K562 (cell line): Measurements from ENCODE around the gene OTULINL. TPM values are rescaled to one million over a fixed set of nuclear protein-coding genes. Genes with fewer than 3 reads are reported as not detected.

ENCODE experiments used
- ATAC-seq: fragments of 200-7000 bp; cut with Tn5 transposase; 3 replicates; pipeline ENCODE4 v1.9.1; 2020; ENCODE audit warnings: moderate library complexity
- BruUV-seq: library from RNA; stranded (reverse); fragments of 400-500 nt; replicated peaks from 2 replicates; lab custom pipeline; 2021; lab: Mats Ljungman, UMichigan
- CTCF ChIA-PET: fragments of 300-600 bp; formaldehyde crosslinking; extraction: SDS; loops from one replicate; lab custom pipeline; 2021; ENCODE audit warnings: low intra/inter-chr PET ratio; lab: Yijun Ruan, JAX
- POLR2A ChIA-PET: fragments of 300-600, 350-650 bp; sonication (Branson Sonifier 250); formaldehyde crosslinking; extraction: SDS; loops from one replicate; lab custom pipeline; 2021; ENCODE audit warnings: antibody characterized with exemption, inconsistent platforms; lab: Yijun Ruan, JAX
- DNase-seq, 4 experiments: peaks; one replicate each; pipeline versions ENCODE4 v3.0.0 to v3.0.0-alpha.2; 2011 to 2018; ENCODE audit warnings: low spot score in 3 of 4, mixed read lengths in 3 of 4; ENCODE audit errors: extremely low read depth in 1 of 4
- FAIRE-seq: peaks from 2 replicates; lab custom pipeline; 2011; peaks lifted over from hg19 to GRCh38; lab: Jason Lieb, UNC
- H2AFZ ChIP-seq: 2 replicates; pipeline ENCODE4 v1.6.0; 2011; ENCODE audit warnings: low read depth, low read length, control low read depth, inconsistent platforms
- H3K27ac ChIP-seq: fragments of 200-600 bp; 3 replicates; pipeline ENCODE4 v1.8.0; 2011; ENCODE audit warnings: low read depth, mild to moderate bottlenecking, control low read depth, inconsistent platforms, low read length, moderate library complexity, mixed read lengths; ENCODE audit errors: extremely low read depth
- H3K27me3 ChIP-seq, 2 experiments: fragments of 300-600 bp in 1 of 2; 2 replicates in 1 of 2; 3 replicates in 1 of 2; pipeline versions ENCODE4 v1.6.0 to v1.8.0; 2011; ENCODE audit warnings: inconsistent platforms in 2 of 2, low read length in 2 of 2, mild to moderate bottlenecking in 1 of 2, mixed read lengths in 1 of 2, moderate library complexity in 1 of 2; ENCODE audit not compliant: control insufficient read depth in 2 of 2, insufficient read depth in 2 of 2
- H3K36me3 ChIP-seq: fragments of 300-600 bp; 3 replicates; pipeline ENCODE4 v1.8.0; 2011; ENCODE audit warnings: mild to moderate bottlenecking, low read length, inconsistent platforms; ENCODE audit not compliant: control insufficient read depth, insufficient read depth
- H3K4me1 ChIP-seq, 2 experiments: fragments of 200-600 bp in 1 of 2; replicated peaks in 1 of 2; 2 replicates in 1 of 2; 3 replicates in 1 of 2; pipeline versions ENCODE4 v1.5.1 to v1.8.0; 2011; ENCODE audit warnings: inconsistent platforms in 2 of 2, low read length in 2 of 2, mild to moderate bottlenecking in 1 of 2, mixed read lengths in 1 of 2, moderate library complexity in 1 of 2; ENCODE audit not compliant: control insufficient read depth in 2 of 2, insufficient read depth in 2 of 2
- H3K4me2 ChIP-seq: 2 replicates; pipeline ENCODE4 v1.6.1; 2011; ENCODE audit warnings: low read length, control low read depth, inconsistent platforms, mixed read lengths; ENCODE audit not compliant: insufficient read depth
- H3K4me3 ChIP-seq: fragments of 200-600 bp; sonication (generic), shearing (Covaris generic); 2 replicates; pipeline ENCODE4 v1.5.1; 2016; ENCODE audit warnings: control low read depth, inconsistent platforms
- H3K79me2 ChIP-seq: fragments of 200-600 bp; 3 replicates; pipeline ENCODE4 v1.8.0; 2011; ENCODE audit warnings: low read length, inconsistent platforms; ENCODE audit not compliant: control insufficient read depth, insufficient read depth
- H3K9ac ChIP-seq, 2 experiments: 2 replicates each; pipeline versions ENCODE4 v1.6.0 to v1.6.1; 2011; ENCODE audit warnings: low read depth in 2 of 2, low read length in 2 of 2, control low read depth in 1 of 2, inconsistent platforms in 1 of 2, mild to moderate bottlenecking in 1 of 2, mixed read lengths in 1 of 2; ENCODE audit not compliant: insufficient read depth in 1 of 2
- H3K9me1 ChIP-seq: one replicate; pipeline ENCODE4 v1.6.0; 2011; ENCODE audit warnings: inconsistent platforms, mild to moderate bottlenecking, low read length, moderate library complexity; ENCODE audit not compliant: control insufficient read depth, insufficient read depth
- H3K9me3 ChIP-seq: replicated peaks from 2 replicates; pipeline ENCODE4 v1.5.1; 2011; ENCODE audit warnings: low read depth, low read length, inconsistent platforms; ENCODE audit not compliant: control insufficient read depth, insufficient read depth
- H4K20me1 ChIP-seq: replicated peaks from 2 replicates; pipeline ENCODE4 v1.6.1; 2011; ENCODE audit warnings: low read length, inconsistent platforms, mixed read lengths; ENCODE audit not compliant: control insufficient read depth, insufficient read depth
- BACH1 ChIP-seq: fragments of 200-800 bp; sonication (Bioruptor generic); IDR thresholded peaks from 2 replicates; pipeline ENCODE4 v1.6.1; 2016; ENCODE audit warnings: missing genetic modification characterization, missing compliant biosample characterization
- BRD9 ChIP-seq: fragments of 450-650 bp; IDR thresholded peaks from 2 replicates; pipeline ENCODE4 v1.6.1; 2018; ENCODE audit warnings: low read depth; ENCODE audit not compliant: partially characterized antibody
- MXI1 ChIP-seq: IDR thresholded peaks from 2 replicates; pipeline ENCODE4 v1.6.1; 2011; ENCODE audit warnings: low read depth, mild to moderate bottlenecking, improper control_type of control experiment, low read length
- NFXL1 ChIP-seq: fragments of 450-650 bp; formaldehyde crosslinking; IDR thresholded peaks from 2 replicates; pipeline ENCODE4 v1.4.0; 2021; ENCODE audit warnings: mild to moderate bottlenecking
- SMARCE1 ChIP-seq: fragments of 450-650 bp; IDR thresholded peaks from 2 replicates; pipeline ENCODE4 v1.7.1; 2016; ENCODE audit warnings: mild to moderate bottlenecking
- STAG1 ChIP-seq: sonication (generic); formaldehyde crosslinking; IDR thresholded peaks from 2 replicates; pipeline ENCODE4 v1.5.0; 2020; ENCODE audit warnings: missing genetic modification reagents, borderline replicate concordance
- WGBS: fragments of 100-300 bp; shearing (Covaris generic); methylation state at CpG from one replicate; pipeline ENCODE4 v1.1.6; 2016; ENCODE audit warnings: low coverage, mixed read lengths; ENCODE audit not compliant: insufficient coverage; ENCODE audit errors: missing lambda C conversion rate; 5-methylcytosine and 5-hydroxymethylcytosine counted together
- in situ Hi-C: fragments of 300-500 bp; cut with MboI; formaldehyde crosslinking; loops from 4 replicates; pipeline ENCODE4 v1.15.0; 2018; ENCODE audit warnings: inconsistent platforms, mixed read lengths
- intact Hi-C: fragments of 100-400 bp; cut with micrococcal nuclease; formaldehyde crosslinking; loops from 2 replicates; pipeline ENCODE4 v1.14.2; 2022
- polyA plus RNA-seq, 8 experiments: library from polyadenylated mRNA; depleted of rRNA in 4 of 8; stranded (reverse) in 5 of 8; unstranded in 3 of 8; fragments of >200 nt; fragmentation: Nextera tagmentation in 2 of 8; fragmentation: Illumina TruSeq in 1 of 8; extraction: Ambion mirVana in 2 of 8; extraction: Trizol in 1 of 8; gene quantifications; 2 replicates each; pipeline versions ENCODE4 v1.2.1 to v1.2.3, GENCODE V29; 2011 to 2014; ENCODE audit warnings: inconsistent platforms in 1 of 8, missing spikeins in 1 of 8
- total RNA-seq, 7 experiments: library from RNA; depleted of rRNA in 6 of 7; stranded (reverse); fragments of >200 nt in 6 of 7; fragmentation: Illumina TruSeq in 2 of 7; extraction: Trizol in 2 of 7; gene quantifications; 2 replicates each; pipeline versions ENCODE4 v1.2.1 to v1.2.3, GENCODE V29; 2011 to 2021; ENCODE audit warnings: low replicate concordance in 1 of 7
- TF ChIP-seq, protein P1 (sequence below): sonication (generic); formaldehyde crosslinking; IDR thresholded peaks from 2 replicates; pipeline ENCODE4 v1.9.0; 2022; ENCODE audit warnings: mild to moderate bottlenecking, missing genetic modification reagents
- TF ChIP-seq, protein P2 (sequence below), 3 experiments: fragments of 200-800 bp in 1 of 3; sonication (Bioruptor generic) in 1 of 3; sonication (generic) in 1 of 3; formaldehyde crosslinking in 1 of 3; IDR thresholded peaks; 2 replicates each; pipeline versions ENCODE4 v1.6.1 to v1.8.0; 2016 to 2022; ENCODE audit warnings: mild to moderate bottlenecking in 2 of 3, missing compliant biosample characterization in 2 of 3, missing genetic modification characterization in 2 of 3, missing genetic modification reagents in 1 of 3
- TF ChIP-seq, protein P3 (sequence below): fragments of 450-650 bp; IDR thresholded peaks from 2 replicates; pipeline ENCODE4 v1.6.1; 2016; ENCODE audit warnings: mild to moderate bottlenecking, moderate library complexity

The OTULINL gene
- total and polyA plus RNA-seq, 9 of the 15 experiments (the other 6 are each of a cell fraction or from before 2014, with no cell fraction given): 0.13 to 0.18 TPM; not detected in 7

DNA sequence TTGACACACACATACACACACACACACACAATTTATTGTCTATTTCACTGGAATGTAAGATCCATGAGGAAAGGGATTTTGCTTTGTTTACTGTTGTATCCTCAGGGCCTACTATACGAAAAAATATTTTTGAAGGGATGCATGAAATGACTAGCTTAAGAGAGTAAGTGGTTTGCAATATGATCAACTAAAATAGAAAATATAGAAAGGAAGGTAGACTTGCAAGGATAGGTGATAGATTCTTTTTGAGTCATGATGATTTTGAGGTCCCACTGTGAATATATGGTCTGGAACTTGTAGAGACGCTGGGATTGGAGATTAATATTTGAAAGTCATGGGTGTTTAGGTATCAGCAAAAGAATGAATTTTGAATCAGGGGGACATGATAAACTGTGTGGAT, 54.1 kb downstream of the OTULINL start:
- Histone ChIP-seq H3K9me3 (no peaks in the 10 kb centered on the region), H3K4me3 (no peak overlapping the region), H2AFZ (no peak overlapping the region), H4K20me1 (no peaks in the 10 kb centered on the region), H3K4me2 (no peak overlapping the region), H3K9me1 (no peaks in the 10 kb centered on the region), H3K4me1 (no peaks in the 10 kb centered on the region), H3K36me3 (no peaks in the 10 kb centered on the region), H3K9ac (no peak overlapping the region), H3K27ac (no peak overlapping the region), H3K79me2 (no peaks in the 10 kb centered on the region), H3K27me3 (no peaks in the 10 kb centered on the region; a peak in 1 of 5 replicates)
- ATAC-seq (no peak), DNase-seq (no peak), FAIRE-seq (no peak)
- in situ Hi-C loops (no loop called here), intact Hi-C loops (no loop called here)
- BruUV-seq: no TSS peak
- POLR2A ChIA-PET: interaction anchor here (0.6 kb wide), 1 partner anchor 108 kb away, joined by 3 read pairs; no protein-coding TSS in a partner anchor
- CTCF ChIA-PET: no interaction called here
- WGBS: 2% methylated on average over 2 of the region's 2 CpGs
- TF ChIP-seq SMARCE1: no peak
- no peak for TF ChIP-seq NFXL1 (CRISPR knock-in tag)
- no peak for TF ChIP-seq STAG1
- TF ChIP-seq MXI1: no peak
- TF ChIP-seq, protein P1, sequence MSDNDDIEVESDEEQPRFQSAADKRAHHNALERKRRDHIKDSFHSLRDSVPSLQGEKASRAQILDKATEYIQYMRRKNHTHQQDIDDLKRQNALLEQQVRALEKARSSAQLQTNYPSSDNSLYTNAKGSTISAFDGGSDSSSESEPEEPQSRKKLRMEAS: no peak
- TF ChIP-seq BACH1: no peak
- TF ChIP-seq, protein P2, sequence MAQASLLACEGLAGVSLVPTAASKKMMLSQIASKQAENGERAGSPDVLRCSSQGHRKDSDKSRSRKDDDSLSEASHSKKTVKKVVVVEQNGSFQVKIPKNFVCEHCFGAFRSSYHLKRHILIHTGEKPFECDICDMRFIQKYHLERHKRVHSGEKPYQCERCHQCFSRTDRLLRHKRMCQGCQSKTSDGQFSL (CRISPR knock-in tag; IDR thresholded peaks at IDR 0.05): no peak
- TF ChIP-seq, protein P2 (tag; IDR thresholded peaks at IDR 0.05): no peak
- TF ChIP-seq BRD9: no peak
- TF ChIP-seq, protein P3, sequence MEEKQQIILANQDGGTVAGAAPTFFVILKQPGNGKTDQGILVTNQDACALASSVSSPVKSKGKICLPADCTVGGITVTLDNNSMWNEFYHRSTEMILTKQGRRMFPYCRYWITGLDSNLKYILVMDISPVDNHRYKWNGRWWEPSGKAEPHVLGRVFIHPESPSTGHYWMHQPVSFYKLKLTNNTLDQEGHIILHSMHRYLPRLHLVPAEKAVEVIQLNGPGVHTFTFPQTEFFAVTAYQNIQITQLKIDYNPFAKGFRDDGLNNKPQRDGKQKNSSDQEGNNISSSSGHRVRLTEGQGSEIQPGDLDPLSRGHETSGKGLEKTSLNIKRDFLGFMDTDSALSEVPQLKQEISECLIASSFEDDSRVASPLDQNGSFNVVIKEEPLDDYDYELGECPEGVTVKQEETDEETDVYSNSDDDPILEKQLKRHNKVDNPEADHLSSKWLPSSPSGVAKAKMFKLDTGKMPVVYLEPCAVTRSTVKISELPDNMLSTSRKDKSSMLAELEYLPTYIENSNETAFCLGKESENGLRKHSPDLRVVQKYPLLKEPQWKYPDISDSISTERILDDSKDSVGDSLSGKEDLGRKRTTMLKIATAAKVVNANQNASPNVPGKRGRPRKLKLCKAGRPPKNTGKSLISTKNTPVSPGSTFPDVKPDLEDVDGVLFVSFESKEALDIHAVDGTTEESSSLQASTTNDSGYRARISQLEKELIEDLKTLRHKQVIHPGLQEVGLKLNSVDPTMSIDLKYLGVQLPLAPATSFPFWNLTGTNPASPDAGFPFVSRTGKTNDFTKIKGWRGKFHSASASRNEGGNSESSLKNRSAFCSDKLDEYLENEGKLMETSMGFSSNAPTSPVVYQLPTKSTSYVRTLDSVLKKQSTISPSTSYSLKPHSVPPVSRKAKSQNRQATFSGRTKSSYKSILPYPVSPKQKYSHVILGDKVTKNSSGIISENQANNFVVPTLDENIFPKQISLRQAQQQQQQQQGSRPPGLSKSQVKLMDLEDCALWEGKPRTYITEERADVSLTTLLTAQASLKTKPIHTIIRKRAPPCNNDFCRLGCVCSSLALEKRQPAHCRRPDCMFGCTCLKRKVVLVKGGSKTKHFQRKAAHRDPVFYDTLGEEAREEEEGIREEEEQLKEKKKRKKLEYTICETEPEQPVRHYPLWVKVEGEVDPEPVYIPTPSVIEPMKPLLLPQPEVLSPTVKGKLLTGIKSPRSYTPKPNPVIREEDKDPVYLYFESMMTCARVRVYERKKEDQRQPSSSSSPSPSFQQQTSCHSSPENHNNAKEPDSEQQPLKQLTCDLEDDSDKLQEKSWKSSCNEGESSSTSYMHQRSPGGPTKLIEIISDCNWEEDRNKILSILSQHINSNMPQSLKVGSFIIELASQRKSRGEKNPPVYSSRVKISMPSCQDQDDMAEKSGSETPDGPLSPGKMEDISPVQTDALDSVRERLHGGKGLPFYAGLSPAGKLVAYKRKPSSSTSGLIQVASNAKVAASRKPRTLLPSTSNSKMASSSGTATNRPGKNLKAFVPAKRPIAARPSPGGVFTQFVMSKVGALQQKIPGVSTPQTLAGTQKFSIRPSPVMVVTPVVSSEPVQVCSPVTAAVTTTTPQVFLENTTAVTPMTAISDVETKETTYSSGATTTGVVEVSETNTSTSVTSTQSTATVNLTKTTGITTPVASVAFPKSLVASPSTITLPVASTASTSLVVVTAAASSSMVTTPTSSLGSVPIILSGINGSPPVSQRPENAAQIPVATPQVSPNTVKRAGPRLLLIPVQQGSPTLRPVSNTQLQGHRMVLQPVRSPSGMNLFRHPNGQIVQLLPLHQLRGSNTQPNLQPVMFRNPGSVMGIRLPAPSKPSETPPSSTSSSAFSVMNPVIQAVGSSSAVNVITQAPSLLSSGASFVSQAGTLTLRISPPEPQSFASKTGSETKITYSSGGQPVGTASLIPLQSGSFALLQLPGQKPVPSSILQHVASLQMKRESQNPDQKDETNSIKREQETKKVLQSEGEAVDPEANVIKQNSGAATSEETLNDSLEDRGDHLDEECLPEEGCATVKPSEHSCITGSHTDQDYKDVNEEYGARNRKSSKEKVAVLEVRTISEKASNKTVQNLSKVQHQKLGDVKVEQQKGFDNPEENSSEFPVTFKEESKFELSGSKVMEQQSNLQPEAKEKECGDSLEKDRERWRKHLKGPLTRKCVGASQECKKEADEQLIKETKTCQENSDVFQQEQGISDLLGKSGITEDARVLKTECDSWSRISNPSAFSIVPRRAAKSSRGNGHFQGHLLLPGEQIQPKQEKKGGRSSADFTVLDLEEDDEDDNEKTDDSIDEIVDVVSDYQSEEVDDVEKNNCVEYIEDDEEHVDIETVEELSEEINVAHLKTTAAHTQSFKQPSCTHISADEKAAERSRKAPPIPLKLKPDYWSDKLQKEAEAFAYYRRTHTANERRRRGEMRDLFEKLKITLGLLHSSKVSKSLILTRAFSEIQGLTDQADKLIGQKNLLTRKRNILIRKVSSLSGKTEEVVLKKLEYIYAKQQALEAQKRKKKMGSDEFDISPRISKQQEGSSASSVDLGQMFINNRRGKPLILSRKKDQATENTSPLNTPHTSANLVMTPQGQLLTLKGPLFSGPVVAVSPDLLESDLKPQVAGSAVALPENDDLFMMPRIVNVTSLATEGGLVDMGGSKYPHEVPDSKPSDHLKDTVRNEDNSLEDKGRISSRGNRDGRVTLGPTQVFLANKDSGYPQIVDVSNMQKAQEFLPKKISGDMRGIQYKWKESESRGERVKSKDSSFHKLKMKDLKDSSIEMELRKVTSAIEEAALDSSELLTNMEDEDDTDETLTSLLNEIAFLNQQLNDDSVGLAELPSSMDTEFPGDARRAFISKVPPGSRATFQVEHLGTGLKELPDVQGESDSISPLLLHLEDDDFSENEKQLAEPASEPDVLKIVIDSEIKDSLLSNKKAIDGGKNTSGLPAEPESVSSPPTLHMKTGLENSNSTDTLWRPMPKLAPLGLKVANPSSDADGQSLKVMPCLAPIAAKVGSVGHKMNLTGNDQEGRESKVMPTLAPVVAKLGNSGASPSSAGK: no peak
